ENCODE measurements around the gene ZNF385B.

The ZNF385B gene

DNA sequence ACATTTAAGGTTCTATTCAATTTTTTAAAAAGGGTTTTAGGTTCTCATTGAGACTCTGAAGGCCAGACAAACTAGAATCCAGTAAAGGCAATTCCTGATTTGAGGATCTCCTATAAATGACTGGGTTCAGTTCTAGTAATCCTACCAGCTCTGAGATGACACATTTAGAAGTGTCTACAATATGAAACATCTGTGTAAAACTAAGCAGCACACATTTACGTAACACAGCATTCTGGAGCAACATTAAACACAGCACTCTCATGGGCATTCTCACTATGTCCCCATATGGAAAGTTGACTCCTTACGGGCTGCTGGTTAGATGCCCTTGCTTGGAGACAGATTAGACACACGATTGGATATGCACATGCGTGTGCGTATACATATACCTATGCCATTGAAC lies 114.4 kb downstream of the ZNF385B start:
- no peaks in the 10 kb centered on the region for H3K27me3 ChIP-seq (ENCODE audit: insufficient read depth, low read length)
- H2AFZ ChIP-seq (ENCODE audit: low read length, unreplicated experiment) = no peak overlapping the region
- H3K27ac ChIP-seq (ENCODE audit: low read depth, low read length) = no peak overlapping the region
- no peaks in the 10 kb centered on the region for H3K79me2 ChIP-seq (ENCODE audit: control insufficient read depth, insufficient read depth, low read length, unreplicated experiment)
- peaks cover 16% of the 10 kb centered on the region for H3K4me1 ChIP-seq (ENCODE audit: control insufficient read depth, insufficient read depth, low read length, unreplicated experiment)
- H3K4me3 ChIP-seq (ENCODE audit: low read depth, low read length) = no peak overlapping the region
- H3K36me3 ChIP-seq (ENCODE audit: insufficient read depth, low read length) = no peaks in the 10 kb centered on the region

- H3K36me3 ChIP-seq (ENCODE audit: insufficient read depth, low read length) = no peaks in the 10 kb centered on the region
- 0 out of 2 replicates have a peak overlapping the region, but pooled peaks have one; percentile 12 for H3K4me3 ChIP-seq (ENCODE audit: low read depth, low read length)
- H3K27ac ChIP-seq (ENCODE audit: low read depth, low read length) = no peak overlapping the region
- H2AFZ ChIP-seq (ENCODE audit: low read length, unreplicated experiment) = no peak overlapping the region
- no peaks in the 10 kb centered on the region for H3K79me2 ChIP-seq (ENCODE audit: control insufficient read depth, insufficient read depth, low read length, unreplicated experiment)
- peaks cover 21% of the 10 kb centered on the region for H3K4me1 ChIP-seq (ENCODE audit: control insufficient read depth, insufficient read depth, low read length, unreplicated experiment)
- H3K27me3 ChIP-seq (ENCODE audit: insufficient read depth, low read length) = no peaks in the 10 kb centered on the region
Observed at GRCh38 chr2:179745635-179746256, 115.7 kb downstream of the ZNF385B start.

DNA sequence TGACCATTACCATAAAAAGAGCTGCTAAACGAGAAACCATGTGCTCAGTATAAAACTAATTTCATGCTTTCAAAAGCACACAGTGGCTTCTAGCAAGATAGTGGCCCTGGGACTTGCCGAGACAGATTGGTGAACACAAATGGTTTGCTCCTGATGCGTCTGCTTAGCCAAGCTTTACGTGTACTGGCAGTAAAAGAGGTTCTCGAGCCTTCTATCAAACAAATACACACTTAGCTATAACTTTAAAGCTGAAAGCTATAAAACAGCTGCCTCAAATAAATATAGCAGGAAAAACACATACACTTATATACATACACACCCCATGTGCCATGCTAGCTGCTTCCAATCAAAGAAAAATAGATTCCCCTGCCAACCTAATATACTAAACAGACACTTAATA lies 117.0 kb downstream of the ZNF385B start:
- Histone ChIP-seq H3K4me3 (ENCODE audit: low read depth, low read length) (no peak overlapping the region), H3K79me2 (ENCODE audit: control insufficient read depth, insufficient read depth, low read length, unreplicated experiment) (no peaks in the 10 kb centered on the region), H2AFZ (ENCODE audit: low read length, unreplicated experiment) (no peak overlapping the region), H3K4me1 (ENCODE audit: control insufficient read depth, insufficient read depth, low read length, unreplicated experiment) (peaks cover 19% of the 10 kb centered on the region), H3K27me3 (ENCODE audit: insufficient read depth, low read length) (no peaks in the 10 kb centered on the region), H3K36me3 (ENCODE audit: insufficient read depth, low read length) (no peaks in the 10 kb centered on the region), H3K27ac (ENCODE audit: low read depth, low read length) (no peak overlapping the region)

- Histone ChIP-seq H2AFZ (ENCODE audit: low read length, unreplicated experiment) (peak overlapping the region; percentile 1), H3K79me2 (ENCODE audit: control insufficient read depth, insufficient read depth, low read length, unreplicated experiment) (no peaks in the 10 kb centered on the region), H3K27me3 (ENCODE audit: insufficient read depth, low read length) (no peaks in the 10 kb centered on the region), H3K27ac (ENCODE audit: low read depth, low read length) (peak overlapping the region; percentile 76), H3K4me1 (ENCODE audit: control insufficient read depth, insufficient read depth, low read length, unreplicated experiment) (peaks cover 15% of the 10 kb centered on the region), H3K36me3 (ENCODE audit: insufficient read depth, low read length) (no peaks in the 10 kb centered on the region), H3K4me3 (ENCODE audit: low read depth, low read length) (no peak overlapping the region)
Observed at GRCh38 chr2:179741317-179741716, 120.1 kb downstream of the ZNF385B start.

DNA sequence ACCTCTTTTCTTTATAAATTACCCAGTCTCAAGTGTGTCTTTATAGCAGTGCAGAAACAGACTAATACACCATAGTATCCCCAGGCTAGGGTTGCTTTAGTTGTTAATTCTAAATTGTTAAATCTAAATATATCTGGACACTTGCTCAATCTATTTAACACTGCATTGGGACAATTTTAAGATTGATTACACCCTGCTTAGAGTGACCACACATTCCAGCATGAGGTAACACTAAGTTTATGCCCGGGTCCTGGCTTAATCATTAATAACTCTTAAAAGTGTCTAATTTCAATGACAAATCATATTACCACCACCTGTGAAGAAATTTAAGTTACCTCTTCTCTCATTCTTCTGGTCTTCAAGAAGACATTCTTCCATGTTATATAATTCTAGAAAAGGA lies 131.4 kb downstream of the ZNF385B start:
- H3K27ac ChIP-seq (ENCODE audit: low read depth, low read length) = no peak overlapping the region
- no peaks in the 10 kb centered on the region for H3K4me1 ChIP-seq (ENCODE audit: control insufficient read depth, insufficient read depth, low read length, unreplicated experiment)
- H3K79me2 ChIP-seq (ENCODE audit: control insufficient read depth, insufficient read depth, low read length, unreplicated experiment) = no peaks in the 10 kb centered on the region
- H2AFZ ChIP-seq (ENCODE audit: low read length, unreplicated experiment) = no peak overlapping the region
- no peaks in the 10 kb centered on the region for H3K27me3 ChIP-seq (ENCODE audit: insufficient read depth, low read length)
- no peaks in the 10 kb centered on the region for H3K36me3 ChIP-seq (ENCODE audit: insufficient read depth, low read length)
- H3K4me3 ChIP-seq (ENCODE audit: low read depth, low read length) = no peak overlapping the region

DNA sequence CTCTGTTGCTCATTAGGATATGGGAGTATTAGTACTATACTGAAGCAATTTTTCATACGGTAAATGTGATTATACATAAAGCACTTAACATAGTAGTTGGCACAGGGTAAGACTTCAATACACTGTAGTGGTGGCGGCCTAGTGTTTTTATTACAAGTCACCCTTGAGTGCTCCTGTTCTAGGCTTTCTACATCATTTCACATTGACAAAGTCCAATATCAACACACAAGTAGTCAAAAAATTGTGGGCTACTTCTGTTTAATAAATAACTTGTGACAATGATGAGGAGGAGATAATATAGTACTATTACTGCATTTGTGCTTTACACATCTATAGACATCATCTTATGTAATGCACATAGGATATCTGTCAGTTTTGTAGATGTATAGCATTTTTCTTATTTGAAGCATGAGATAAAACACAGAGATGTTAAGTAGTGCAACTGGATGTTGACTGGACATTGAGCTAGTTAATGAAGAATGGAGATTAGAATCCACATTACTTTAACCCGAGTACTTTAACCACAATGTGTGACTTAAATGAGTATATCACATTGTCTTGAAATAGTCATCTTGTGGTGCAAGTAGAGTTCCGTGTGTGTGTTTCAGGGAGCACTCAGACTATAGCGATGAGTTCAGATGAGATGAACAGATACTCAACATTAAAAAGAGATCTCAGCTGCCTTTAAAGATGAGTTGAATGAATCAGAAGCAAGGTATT lies 134.8 kb downstream of the ZNF385B start:
- no peaks in the 10 kb centered on the region for H3K79me2 ChIP-seq (ENCODE audit: control insufficient read depth, insufficient read depth, low read length, unreplicated experiment)
- no peak overlapping the region for H3K4me3 ChIP-seq (ENCODE audit: low read depth, low read length)
- no peaks in the 10 kb centered on the region for H3K36me3 ChIP-seq (ENCODE audit: insufficient read depth, low read length)
- H3K4me1 ChIP-seq (ENCODE audit: control insufficient read depth, insufficient read depth, low read length, unreplicated experiment) = peaks cover 4% of the 10 kb centered on the region
- no peak overlapping the region for H3K27ac ChIP-seq (ENCODE audit: low read depth, low read length)
- H2AFZ ChIP-seq (ENCODE audit: low read length, unreplicated experiment) = no peak overlapping the region
- no peaks in the 10 kb centered on the region for H3K27me3 ChIP-seq (ENCODE audit: insufficient read depth, low read length)

DNA sequence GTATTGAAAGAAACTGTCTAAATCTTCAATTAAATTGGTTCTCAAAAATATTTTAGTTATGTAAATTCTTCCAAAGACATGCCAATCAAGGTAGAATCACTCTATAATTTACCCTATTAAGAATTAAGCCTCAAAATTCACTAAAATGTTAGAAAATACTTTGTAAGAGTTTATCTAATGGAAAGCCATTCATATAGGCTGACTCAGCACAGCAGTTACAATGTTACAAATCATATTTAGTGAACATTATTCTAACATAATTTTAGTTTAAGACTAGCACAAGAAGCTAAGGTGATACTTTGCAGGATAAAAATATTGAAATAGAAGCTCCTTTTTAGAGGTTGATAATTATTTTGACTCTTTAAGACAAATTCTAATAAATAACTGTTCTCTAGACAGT lies 137.0 kb downstream of the ZNF385B start:
- H3K27me3 ChIP-seq (ENCODE audit: insufficient read depth, low read length) = no peaks in the 10 kb centered on the region
- H3K79me2 ChIP-seq (ENCODE audit: control insufficient read depth, insufficient read depth, low read length, unreplicated experiment) = no peaks in the 10 kb centered on the region
- no peak overlapping the region for H3K27ac ChIP-seq (ENCODE audit: low read depth, low read length)
- no peak overlapping the region for H3K4me3 ChIP-seq (ENCODE audit: low read depth, low read length)
- no peak overlapping the region for H2AFZ ChIP-seq (ENCODE audit: low read length, unreplicated experiment)
- no peaks in the 10 kb centered on the region for H3K36me3 ChIP-seq (ENCODE audit: insufficient read depth, low read length)
- peaks cover 4% of the 10 kb centered on the region for H3K4me1 ChIP-seq (ENCODE audit: control insufficient read depth, insufficient read depth, low read length, unreplicated experiment)

DNA sequence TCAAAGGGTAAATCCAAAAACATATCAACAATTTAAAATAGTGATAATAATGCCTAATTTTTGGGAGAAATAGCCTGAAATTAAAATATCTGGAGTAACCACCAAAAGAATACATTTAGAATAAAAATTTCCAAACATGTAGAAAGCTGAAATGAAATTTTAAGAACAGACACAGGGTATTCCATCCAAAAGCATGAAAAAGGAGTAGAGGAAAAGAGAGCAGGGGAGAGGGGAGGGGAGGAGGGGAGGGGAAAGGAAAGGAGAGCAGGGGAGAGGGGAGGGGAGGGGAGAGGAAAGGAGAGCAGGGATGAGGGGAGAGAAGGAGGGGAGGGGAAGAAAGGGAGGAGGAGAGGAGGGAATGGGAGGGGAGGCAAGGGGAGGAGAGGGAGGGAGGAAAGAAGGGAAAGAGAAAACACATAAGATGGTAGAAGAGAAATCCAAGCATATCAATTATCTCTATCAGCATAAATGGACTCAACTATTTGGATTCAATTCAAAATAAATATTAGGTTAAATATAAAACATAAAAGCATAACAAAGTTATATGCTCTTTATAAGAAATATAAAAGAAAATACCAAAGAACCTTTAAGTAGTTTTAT lies 141.1 kb downstream of the ZNF385B start:
- no peaks in the 10 kb centered on the region for H3K36me3 ChIP-seq (ENCODE audit: insufficient read depth, low read length)
- H3K79me2 ChIP-seq (ENCODE audit: control insufficient read depth, insufficient read depth, low read length, unreplicated experiment) = no peaks in the 10 kb centered on the region
- no peak overlapping the region for H3K27ac ChIP-seq (ENCODE audit: low read depth, low read length)
- H3K4me1 ChIP-seq (ENCODE audit: control insufficient read depth, insufficient read depth, low read length, unreplicated experiment) = peaks cover 4% of the 10 kb centered on the region
- H2AFZ ChIP-seq (ENCODE audit: low read length, unreplicated experiment) = no peak overlapping the region
- H3K4me3 ChIP-seq (ENCODE audit: low read depth, low read length) = no peak overlapping the region
- no peaks in the 10 kb centered on the region for H3K27me3 ChIP-seq (ENCODE audit: insufficient read depth, low read length)

- Histone ChIP-seq H3K4me1 (ENCODE audit: control insufficient read depth, insufficient read depth, low read length, unreplicated experiment) (no peaks in the 10 kb centered on the region), H3K79me2 (ENCODE audit: control insufficient read depth, insufficient read depth, low read length, unreplicated experiment) (no peaks in the 10 kb centered on the region), H2AFZ (ENCODE audit: low read length, unreplicated experiment) (no peak overlapping the region)
Observed at GRCh38 chr2:179715871-179716270, 145.5 kb downstream of the ZNF385B start.

DNA sequence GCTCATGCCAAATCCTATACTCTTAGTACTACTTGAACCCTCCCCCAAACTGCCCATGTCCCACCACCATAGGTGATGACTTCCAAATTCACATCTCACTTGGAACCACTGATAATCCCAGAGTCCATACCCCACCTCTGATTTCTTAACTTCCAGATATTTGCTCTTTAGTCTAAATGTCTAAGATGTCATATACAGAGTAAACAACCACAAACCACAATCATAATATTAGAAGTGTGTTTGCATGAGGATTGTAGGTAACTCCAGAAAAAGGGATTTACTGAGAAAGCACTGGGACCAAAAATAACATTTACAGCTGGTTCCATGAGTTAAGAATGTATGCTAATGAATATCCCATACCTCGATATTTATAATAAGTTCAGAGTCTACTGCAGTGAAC lies 146.2 kb downstream of the ZNF385B start:
- Histone ChIP-seq H3K27me3 (ENCODE audit: insufficient read depth, low read length) (no peaks in the 10 kb centered on the region), H3K4me1 (ENCODE audit: control insufficient read depth, insufficient read depth, low read length, unreplicated experiment) (no peaks in the 10 kb centered on the region), H3K27ac (ENCODE audit: low read depth, low read length) (no peak overlapping the region), H3K4me3 (ENCODE audit: low read depth, low read length) (no peak overlapping the region), H3K36me3 (ENCODE audit: insufficient read depth, low read length) (no peaks in the 10 kb centered on the region), H2AFZ (ENCODE audit: low read length, unreplicated experiment) (no peak overlapping the region), H3K79me2 (ENCODE audit: control insufficient read depth, insufficient read depth, low read length, unreplicated experiment) (no peaks in the 10 kb centered on the region)

More at GRCh38 chr2:179715871-179716270, 145.5 kb downstream of the ZNF385B start:
- Histone ChIP-seq H3K36me3 (ENCODE audit: insufficient read depth, low read length) (no peaks in the 10 kb centered on the region), H3K4me3 (ENCODE audit: low read depth, low read length) (no peak overlapping the region), H3K27me3 (ENCODE audit: insufficient read depth, low read length) (no peaks in the 10 kb centered on the region), H3K27ac (ENCODE audit: low read depth, low read length) (no peak overlapping the region)

DNA sequence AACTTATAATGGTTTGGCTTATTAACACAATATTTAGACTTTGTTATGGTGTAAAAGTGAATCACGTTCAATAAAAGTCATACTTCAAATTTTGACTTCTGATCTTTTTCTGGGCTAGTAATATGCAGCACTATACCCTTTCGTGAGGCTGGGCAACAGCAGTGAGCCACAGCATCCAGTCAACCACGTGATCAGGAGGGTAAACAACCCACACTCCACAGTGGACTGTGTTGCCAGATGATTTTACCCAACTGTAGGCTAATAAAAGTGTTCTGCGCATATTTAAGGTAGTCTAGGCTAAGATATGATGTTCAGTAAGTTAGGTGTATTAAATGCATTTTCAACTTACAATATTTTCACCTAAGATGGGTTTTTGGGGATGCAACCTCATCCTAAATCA lies 148.6 kb downstream of the ZNF385B start:
- no peaks in the 10 kb centered on the region for H3K79me2 ChIP-seq (ENCODE audit: control insufficient read depth, insufficient read depth, low read length, unreplicated experiment)
- H3K4me1 ChIP-seq (ENCODE audit: control insufficient read depth, insufficient read depth, low read length, unreplicated experiment) = no peaks in the 10 kb centered on the region
- H3K27ac ChIP-seq (ENCODE audit: low read depth, low read length) = no peak overlapping the region
- H3K27me3 ChIP-seq (ENCODE audit: insufficient read depth, low read length) = no peaks in the 10 kb centered on the region
- no peaks in the 10 kb centered on the region for H3K36me3 ChIP-seq (ENCODE audit: insufficient read depth, low read length)
- H3K4me3 ChIP-seq (ENCODE audit: low read depth, low read length) = no peak overlapping the region
- H2AFZ ChIP-seq (ENCODE audit: low read length, unreplicated experiment) = no peak overlapping the region

Measured in ACC112 (cell line).